Natural killer cell (primary cell): ENCODE results near the gene CAPN8. TPM values are rescaled to one million over a fixed set of nuclear protein-coding genes. Genes with fewer than 3 reads are reported as not detected.

Experiments used
- ATAC-seq, 3 donors: fragments of 150-1000 bp in 2 of 3; fragments of 200-7000 bp in 1 of 3; cut with Tn5 transposase; 1 replicate in 1 of 3; 2 replicates in 2 of 3; pipeline ENCODE4 v1.10.0; 2021; ENCODE audit warnings: mild to moderate bottlenecking in 2 of 3, moderate library complexity in 2 of 3
- DNase-seq, 2 donors: peaks; one replicate each; pipeline versions ENCODE4 v3.0.0 to v3.0.0-alpha.2; 2013 to 2021; ENCODE audit warnings: mixed read lengths in 1 of 2
- H3K27ac ChIP-seq: one replicate; pipeline ENCODE4 v1.5.1; 2013; ENCODE audit warnings: mild to moderate bottlenecking, low read length
- H3K27me3 ChIP-seq: one replicate; pipeline ENCODE4 v1.6.1; 2013; ENCODE audit warnings: low read length; ENCODE audit not compliant: control insufficient read depth, insufficient read depth
- H3K36me3 ChIP-seq: one replicate; pipeline ENCODE4 v1.6.1; 2013; ENCODE audit warnings: low read length; ENCODE audit not compliant: control insufficient read depth, insufficient read depth
- H3K4me1 ChIP-seq: one replicate; pipeline ENCODE4 v1.6.1; 2013; ENCODE audit warnings: low read length; ENCODE audit not compliant: control insufficient read depth, insufficient read depth
- H3K4me3 ChIP-seq: one replicate; pipeline ENCODE4 v1.5.1; 2013; ENCODE audit warnings: low read length
- H3K9me3 ChIP-seq: one replicate; pipeline ENCODE4 v1.6.1; 2013; ENCODE audit warnings: low read length; ENCODE audit not compliant: control insufficient read depth, insufficient read depth
- H3K27ac Mint-ChIP-seq, 2 donors: one replicate each; pipeline ENCODE4 v1.8.0; 2022; ENCODE audit warnings: mild to moderate bottlenecking in 2 of 2, mixed read lengths in 2 of 2, moderate library complexity in 1 of 2
- H3K27me3 Mint-ChIP-seq, 2 donors: one replicate each; pipeline ENCODE4 v1.8.0; 2022; ENCODE audit warnings: low read depth in 2 of 2, mixed read lengths in 2 of 2
- H3K36me3 Mint-ChIP-seq: one replicate; pipeline ENCODE4 v1.8.0; 2022; ENCODE audit warnings: mixed read lengths
- H3K4me1 Mint-ChIP-seq, 2 donors: one replicate each; pipeline ENCODE4 v1.8.0; 2022; ENCODE audit warnings: mixed read lengths in 2 of 2
- H3K4me3 Mint-ChIP-seq: one replicate; pipeline ENCODE4 v1.8.0; 2022; ENCODE audit warnings: mild to moderate bottlenecking, moderate library complexity, mixed read lengths
- H3K9me3 Mint-ChIP-seq, 2 donors: one replicate each; pipeline ENCODE4 v1.8.0; 2022; ENCODE audit warnings: mixed read lengths in 2 of 2
- WGBS: methylation state at CpG from one replicate; pipeline ENCODE4 v1.1.7; 2013; ENCODE audit warnings: missing lambda C conversion rate; ENCODE audit not compliant: insufficient coverage; 5-methylcytosine and 5-hydroxymethylcytosine counted together
- intact Hi-C: fragments of 100-400 bp; cut with micrococcal nuclease; formaldehyde crosslinking; loops from one replicate; pipeline ENCODE4 v1.14.2; 2022
- total RNA-seq, 4 donors: library from RNA; stranded (reverse); fragments of 120-200 nt in 1 of 4; gene quantifications; one replicate each; pipeline versions ENCODE4 v1.2.3 to v1.2.4, GENCODE V29; 2013 to 2022
- TF ChIP-seq, protein P1 (sequence below): fragments of 200-600 bp; IDR thresholded peaks from one replicate; pipeline ENCODE4 v1.8.0; 2022; ENCODE audit warnings: antibody characterized with exemption

Gene CAPN8
- total RNA-seq, 3 donors from 2014 or later (not counting 1 experiment from before 2014, with no cell fraction given), result 0.18 to 6.7 (median 0.84) TPM

DNA sequence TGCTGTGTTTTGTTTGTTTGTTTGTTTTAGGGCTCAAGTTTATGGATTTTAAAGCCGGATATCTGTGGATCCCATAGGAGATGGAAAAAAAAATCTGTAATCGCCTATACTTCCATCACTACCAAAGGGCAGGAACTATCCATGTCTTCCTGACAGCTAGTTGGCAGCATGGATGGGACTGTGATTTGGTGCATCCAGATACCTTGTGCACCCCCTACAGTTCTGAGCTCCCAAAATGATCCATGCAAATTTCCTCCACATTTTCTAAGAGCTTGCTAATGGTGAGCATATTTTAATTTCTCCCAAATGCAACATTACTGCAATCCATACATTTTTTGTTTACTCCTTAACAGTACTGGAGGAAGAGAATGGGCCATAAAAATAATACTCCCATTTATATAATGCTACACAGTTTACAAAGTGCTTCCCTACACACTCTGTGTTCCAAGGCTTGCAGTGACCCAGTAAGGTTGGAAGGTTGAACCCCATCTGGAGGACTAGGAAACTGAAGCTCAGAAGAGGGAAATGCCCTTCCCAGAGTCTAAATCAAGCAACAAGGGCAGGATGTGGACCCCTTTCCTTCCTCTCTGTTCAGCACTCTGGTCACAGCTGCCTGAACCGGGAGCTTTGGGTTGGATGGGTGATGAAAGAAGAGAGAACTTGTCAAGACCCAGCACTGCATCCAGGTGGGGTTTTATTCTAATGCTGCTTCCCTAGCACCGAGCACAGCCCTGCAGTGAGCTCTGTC, 48.0 kb downstream of the CAPN8 start:
- no peaks in the 10 kb centered on the region for H3K9me3 Mint-ChIP-seq
- WGBS, result 35% methylated on average over 3 of the region's 4 CpGs
- Histone ChIP-seq H3K4me3 (no peak overlapping the region), H3K9me3 (no peaks in the 10 kb centered on the region), H3K27ac (no peak overlapping the region), H3K36me3 (no peaks in the 10 kb centered on the region), H3K27me3 (no peaks in the 10 kb centered on the region), H3K4me1 (no peaks in the 10 kb centered on the region)
- no peaks in the 10 kb centered on the region for H3K36me3 Mint-ChIP-seq
- TF ChIP-seq, protein P1, sequence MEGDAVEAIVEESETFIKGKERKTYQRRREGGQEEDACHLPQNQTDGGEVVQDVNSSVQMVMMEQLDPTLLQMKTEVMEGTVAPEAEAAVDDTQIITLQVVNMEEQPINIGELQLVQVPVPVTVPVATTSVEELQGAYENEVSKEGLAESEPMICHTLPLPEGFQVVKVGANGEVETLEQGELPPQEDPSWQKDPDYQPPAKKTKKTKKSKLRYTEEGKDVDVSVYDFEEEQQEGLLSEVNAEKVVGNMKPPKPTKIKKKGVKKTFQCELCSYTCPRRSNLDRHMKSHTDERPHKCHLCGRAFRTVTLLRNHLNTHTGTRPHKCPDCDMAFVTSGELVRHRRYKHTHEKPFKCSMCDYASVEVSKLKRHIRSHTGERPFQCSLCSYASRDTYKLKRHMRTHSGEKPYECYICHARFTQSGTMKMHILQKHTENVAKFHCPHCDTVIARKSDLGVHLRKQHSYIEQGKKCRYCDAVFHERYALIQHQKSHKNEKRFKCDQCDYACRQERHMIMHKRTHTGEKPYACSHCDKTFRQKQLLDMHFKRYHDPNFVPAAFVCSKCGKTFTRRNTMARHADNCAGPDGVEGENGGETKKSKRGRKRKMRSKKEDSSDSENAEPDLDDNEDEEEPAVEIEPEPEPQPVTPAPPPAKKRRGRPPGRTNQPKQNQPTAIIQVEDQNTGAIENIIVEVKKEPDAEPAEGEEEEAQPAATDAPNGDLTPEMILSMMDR, result no peak
- no peaks in the 10 kb centered on the region for H3K4me1 Mint-ChIP-seq
- DNase-seq (no peak), ATAC-seq (no peak)
- no peak overlapping the region for H3K27ac Mint-ChIP-seq
- intact Hi-C loops, result no loop called here
- no peaks in the 10 kb centered on the region for H3K27me3 Mint-ChIP-seq
- no peak overlapping the region for H3K4me3 Mint-ChIP-seq

DNA sequence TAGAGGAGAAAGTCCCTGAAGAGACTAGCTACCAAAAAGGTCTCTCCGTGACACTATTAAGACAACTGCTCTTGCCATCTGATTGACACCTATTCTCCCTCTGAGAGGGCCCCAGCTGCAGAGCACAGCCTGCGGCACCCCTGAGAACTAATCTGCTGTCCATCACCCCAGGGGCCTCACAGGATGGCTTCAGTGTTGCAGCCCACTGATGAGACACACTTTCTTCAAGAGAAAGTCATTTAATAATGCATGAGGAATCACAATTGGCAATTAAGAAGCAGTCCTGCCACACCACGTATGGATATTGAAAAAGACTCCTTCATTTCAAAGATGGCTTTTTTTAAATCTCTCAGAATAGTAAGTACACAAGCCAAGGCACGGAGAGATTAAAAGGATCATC, 48.9 kb downstream of the CAPN8 start:
- Histone ChIP-seq H3K9me3 (no peaks in the 10 kb centered on the region), H3K36me3 (no peaks in the 10 kb centered on the region), H3K27ac (no peak overlapping the region), H3K4me3 (no peak overlapping the region), H3K27me3 (no peaks in the 10 kb centered on the region), H3K4me1 (no peaks in the 10 kb centered on the region)
- TF ChIP-seq, protein P1, result no peak
- Mint-ChIP-seq H3K27me3 (no peaks in the 10 kb centered on the region), H3K4me1 (no peaks in the 10 kb centered on the region), H3K9me3 (no peaks in the 10 kb centered on the region), H3K36me3 (no peaks in the 10 kb centered on the region), H3K27ac (no peak overlapping the region), H3K4me3 (no peak overlapping the region)
- ATAC-seq (no peak), DNase-seq (no peak)
- intact Hi-C loops, result no loop called here
- WGBS, result 91% methylated on average over 4 of the region's 4 CpGs

DNA sequence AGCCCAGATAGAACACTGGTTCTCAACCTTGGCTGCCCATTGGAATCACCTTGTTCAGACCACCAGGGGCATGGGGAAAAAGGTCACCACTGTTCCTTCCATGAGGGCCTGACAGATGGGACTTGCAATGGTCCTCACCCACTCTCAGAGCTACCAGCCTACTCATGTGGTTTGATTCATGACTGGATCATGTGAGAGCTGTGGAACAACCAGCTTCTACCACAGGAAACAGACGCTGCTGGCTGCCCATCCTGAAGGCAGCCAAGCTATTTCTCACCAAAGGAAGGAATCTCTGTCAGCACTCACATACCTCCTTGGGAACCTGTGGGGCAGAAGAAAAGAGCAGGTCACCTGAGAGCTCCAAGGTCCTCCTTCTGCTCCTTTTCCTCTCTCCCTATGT, 53.6 kb downstream of the CAPN8 start:
- DNase-seq, result no peak
- WGBS, result 0% methylated on average over 1 of the region's 1 CpG
- Histone ChIP-seq H3K27ac (no peak overlapping the region), H3K4me3 (no peak overlapping the region), H3K27me3 (no peaks in the 10 kb centered on the region), H3K9me3 (no peaks in the 10 kb centered on the region), H3K36me3 (no peaks in the 10 kb centered on the region), H3K4me1 (no peaks in the 10 kb centered on the region)
- Mint-ChIP-seq H3K4me3 (no peak overlapping the region), H3K27me3 (no peaks in the 10 kb centered on the region), H3K4me1 (no peaks in the 10 kb centered on the region), H3K9me3 (no peaks in the 10 kb centered on the region), H3K27ac (no peak overlapping the region), H3K36me3 (no peaks in the 10 kb centered on the region)
- intact Hi-C loops, result no loop called here
- TF ChIP-seq, protein P1, result no peak
- no peak for ATAC-seq

DNA sequence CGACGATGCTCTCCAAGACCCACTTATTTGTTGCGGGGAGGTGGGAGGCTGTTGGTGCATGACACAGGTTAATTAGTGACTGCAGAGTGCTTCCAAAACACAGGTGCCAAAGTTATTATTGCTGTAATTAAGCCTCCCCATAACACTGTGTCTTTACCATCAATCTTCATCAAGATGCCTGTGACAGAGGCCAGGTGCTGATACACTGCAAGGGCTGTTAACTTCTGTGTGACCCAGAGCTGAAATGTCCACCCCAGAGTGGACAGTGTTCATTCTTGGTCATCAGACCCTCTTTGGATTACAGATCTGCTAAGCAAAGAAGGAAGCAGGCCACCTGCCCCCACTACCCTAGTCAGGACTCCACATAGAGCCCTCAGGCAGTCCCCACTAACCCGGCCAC, 55.5 kb downstream of the CAPN8 start:
- no peaks in the 10 kb centered on the region for H3K27me3 ChIP-seq
- Mint-ChIP-seq H3K9me3 (no peaks in the 10 kb centered on the region), H3K27ac (no peak overlapping the region), H3K4me1 (no peaks in the 10 kb centered on the region), H3K27me3 (no peaks in the 10 kb centered on the region), H3K4me3 (no peak overlapping the region), H3K36me3 (no peaks in the 10 kb centered on the region)
- no peaks in the 10 kb centered on the region for H3K4me1 ChIP-seq
- H3K4me3 ChIP-seq, result no peak overlapping the region
- no peak for DNase-seq
- ATAC-seq, result no peak
- WGBS, result 96% methylated on average over 4 of the region's 4 CpGs
- TF ChIP-seq, protein P1, result no peak
- no peaks in the 10 kb centered on the region for H3K36me3 ChIP-seq
- no peaks in the 10 kb centered on the region for H3K9me3 ChIP-seq
- no peak overlapping the region for H3K27ac ChIP-seq
- intact Hi-C loops, result no loop called here
